Osteoblast (primary cell): ENCODE data around the gene APPBP2. TPM values are rescaled to one million over a fixed set of nuclear protein-coding genes. Genes with fewer than 3 reads are reported as not detected.
"Not testable (repeated sequence)": the region's sequence is repeated elsewhere in the genome, so short reads cannot be mapped to it uniquely, and the experiment has no call there.

ENCODE experiments used
- DNase-seq: peaks from one replicate; pipeline ENCODE4 v3.0.0; 2011; ENCODE audit warnings: low spot score, mixed read lengths; ENCODE audit not compliant: insufficient read length; ENCODE audit errors: missing footprints
- H2AFZ ChIP-seq: 2 replicates; pipeline ENCODE4 v1.6.0; 2011; ENCODE audit warnings: mild to moderate bottlenecking, low read length
- H3K27ac ChIP-seq: 2 replicates; pipeline ENCODE4 v1.5.1; 2011; ENCODE audit warnings: mild to moderate bottlenecking, low read depth, low read length, moderate library complexity
- H3K27me3 ChIP-seq: 2 replicates; pipeline ENCODE4 v1.6.0; 2012; ENCODE audit warnings: mild to moderate bottlenecking, control low read depth, inconsistent platforms, low read length, moderate library complexity; ENCODE audit not compliant: insufficient read depth
- H3K36me3 ChIP-seq: 2 replicates; pipeline ENCODE4 v1.5.1; 2011; ENCODE audit warnings: mild to moderate bottlenecking, low read length, control low read depth, moderate library complexity; ENCODE audit not compliant: insufficient read depth
- H3K4me1 ChIP-seq: 2 replicates; pipeline ENCODE4 v1.5.1; 2011; ENCODE audit warnings: mild to moderate bottlenecking, low read length, control low read depth, moderate library complexity; ENCODE audit not compliant: insufficient read depth
- H3K4me2 ChIP-seq: 2 replicates; pipeline ENCODE4 v1.6.0; 2011; ENCODE audit warnings: mild to moderate bottlenecking, low read length; ENCODE audit not compliant: insufficient read depth
- H3K4me3 ChIP-seq: fragments of 200-600 bp; sonication (generic); 3 replicates; pipeline ENCODE4 v1.5.1; 2012; ENCODE audit warnings: mild to moderate bottlenecking, low read length, inconsistent platforms; ENCODE audit not compliant: insufficient read depth
- H3K79me2 ChIP-seq: 2 replicates; pipeline ENCODE4 v1.6.0; 2012; ENCODE audit warnings: mild to moderate bottlenecking, low read length, control low read depth, inconsistent platforms; ENCODE audit not compliant: insufficient read depth
- H3K9me3 ChIP-seq: 2 replicates; pipeline ENCODE4 v1.5.1; 2011; ENCODE audit warnings: low read depth, low read length, control low read depth
- H4K20me1 ChIP-seq: 2 replicates; pipeline ENCODE4 v1.6.0; 2012; ENCODE audit warnings: mild to moderate bottlenecking, low read length, control low read depth; ENCODE audit not compliant: insufficient read depth
- CTCF ChIP-seq: IDR thresholded peaks from 2 replicates; pipeline ENCODE4 v1.5.1; 2011; ENCODE audit warnings: mild to moderate bottlenecking, low read depth, low read length, moderate library complexity; ENCODE audit errors: extremely low read depth
- total RNA-seq: library from RNA; depleted of rRNA; stranded (reverse); fragments of >200 nt; gene quantifications from 2 replicates; pipeline ENCODE4 v1.2.3, GENCODE V29; 2012

APPBP2 gene
- total RNA-seq, 1 donor, result 49.9 TPM

GRCh38 chr17:60557805-60558204 is 31.8 kb upstream of the APPBP2 start:
- H3K27ac ChIP-seq, result no peak overlapping the region
- no peaks in the 10 kb centered on the region for H3K79me2 ChIP-seq
- no peaks in the 10 kb centered on the region for H3K36me3 ChIP-seq
- H3K9me3 ChIP-seq, result no peaks in the 10 kb centered on the region
- no peaks in the 10 kb centered on the region for H3K27me3 ChIP-seq
- TF ChIP-seq CTCF, result no peak
- H3K4me1 ChIP-seq, result no peaks in the 10 kb centered on the region
- no peak overlapping the region for H2AFZ ChIP-seq
- no peaks in the 10 kb centered on the region for H4K20me1 ChIP-seq
- no peak for DNase-seq
- H3K4me2 ChIP-seq, result no peak overlapping the region
- H3K4me3 ChIP-seq, result no peak overlapping the region

- no peak for DNase-seq
- no peaks in the 10 kb centered on the region for H3K9me3 ChIP-seq
- no peak overlapping the region for H2AFZ ChIP-seq
- H4K20me1 ChIP-seq, result no peaks in the 10 kb centered on the region
- no peaks in the 10 kb centered on the region for H3K4me1 ChIP-seq
- no peak for TF ChIP-seq CTCF
- no peaks in the 10 kb centered on the region for H3K36me3 ChIP-seq
- no peaks in the 10 kb centered on the region for H3K27me3 ChIP-seq
- no peak overlapping the region for H3K4me3 ChIP-seq
- no peak overlapping the region for H3K27ac ChIP-seq
- H3K4me2 ChIP-seq, result no peak overlapping the region
- no peaks in the 10 kb centered on the region for H3K79me2 ChIP-seq
Observed at GRCh38 chr17:60555786-60556185, 29.7 kb upstream of the APPBP2 start.

- TF ChIP-seq CTCF, result no peak
Observed at GRCh38 chr17:60554377-60554788, 28.3 kb upstream of the APPBP2 start.

GRCh38 chr17:60552255-60552654 is 26.2 kb upstream of the APPBP2 start:
- not testable (repeated sequence) for H3K79me2 ChIP-seq, DNase-seq, H3K4me3 ChIP-seq, H4K20me1 ChIP-seq, H2AFZ ChIP-seq, H3K27ac ChIP-seq, H3K36me3 ChIP-seq, H3K27me3 ChIP-seq, H3K4me1 ChIP-seq, H3K9me3 ChIP-seq, H3K4me2 ChIP-seq

More at GRCh38 chr17:60554377-60554788, 28.3 kb upstream of the APPBP2 start:
- Histone ChIP-seq H3K9me3 (no peaks in the 10 kb centered on the region), H2AFZ (no peak overlapping the region), H4K20me1 (no peaks in the 10 kb centered on the region), H3K4me3 (no peak overlapping the region), H3K36me3 (no peaks in the 10 kb centered on the region), H3K27ac (no peak overlapping the region), H3K4me1 (no peaks in the 10 kb centered on the region), H3K4me2 (no peak overlapping the region), H3K27me3 (no peaks in the 10 kb centered on the region), H3K79me2 (no peaks in the 10 kb centered on the region)
- DNase-seq, result no peak
